ENCODE results near the gene ANAPC13. TPM values are rescaled to one million over a fixed set of nuclear protein-coding genes. Genes with fewer than 3 reads are reported as not detected.

Gene ANAPC13
- total RNA-seq, 2 donors from 2014 or later: 21.3 to 36.3 TPM

- Histone ChIP-seq H3K4me1 (no peaks in the 10 kb centered on the region), H3K4me3 (no peak overlapping the region), H3K27me3 (no peaks in the 10 kb centered on the region), H3K36me3 (replicated peaks in 1 of 2; ENCODE audit: insufficient read depth in 1 of 2, low read depth in 2 of 2) (no peaks in the 10 kb centered on the region), H3K27ac (no peak overlapping the region), H3K9me3 (no peaks in the 10 kb centered on the region)
- intact Hi-C loops (cut with DNase I): no loop called here
- TF ChIP-seq, protein P1, sequence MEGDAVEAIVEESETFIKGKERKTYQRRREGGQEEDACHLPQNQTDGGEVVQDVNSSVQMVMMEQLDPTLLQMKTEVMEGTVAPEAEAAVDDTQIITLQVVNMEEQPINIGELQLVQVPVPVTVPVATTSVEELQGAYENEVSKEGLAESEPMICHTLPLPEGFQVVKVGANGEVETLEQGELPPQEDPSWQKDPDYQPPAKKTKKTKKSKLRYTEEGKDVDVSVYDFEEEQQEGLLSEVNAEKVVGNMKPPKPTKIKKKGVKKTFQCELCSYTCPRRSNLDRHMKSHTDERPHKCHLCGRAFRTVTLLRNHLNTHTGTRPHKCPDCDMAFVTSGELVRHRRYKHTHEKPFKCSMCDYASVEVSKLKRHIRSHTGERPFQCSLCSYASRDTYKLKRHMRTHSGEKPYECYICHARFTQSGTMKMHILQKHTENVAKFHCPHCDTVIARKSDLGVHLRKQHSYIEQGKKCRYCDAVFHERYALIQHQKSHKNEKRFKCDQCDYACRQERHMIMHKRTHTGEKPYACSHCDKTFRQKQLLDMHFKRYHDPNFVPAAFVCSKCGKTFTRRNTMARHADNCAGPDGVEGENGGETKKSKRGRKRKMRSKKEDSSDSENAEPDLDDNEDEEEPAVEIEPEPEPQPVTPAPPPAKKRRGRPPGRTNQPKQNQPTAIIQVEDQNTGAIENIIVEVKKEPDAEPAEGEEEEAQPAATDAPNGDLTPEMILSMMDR (IDR thresholded peaks at IDR 0.05): no peak
- no peak for TF ChIP-seq POLR2A (IDR thresholded peaks at IDR 0.05)
- no peak for DNase-seq
- no peak for ATAC-seq
- WGBS, 2 donors: 79 to 91% methylated on average over 3 of the region's 3 CpGs
These were observed 31.1 kb upstream of the ANAPC13 start for GRCh38 chr3:134516905-134517304.

DNA sequence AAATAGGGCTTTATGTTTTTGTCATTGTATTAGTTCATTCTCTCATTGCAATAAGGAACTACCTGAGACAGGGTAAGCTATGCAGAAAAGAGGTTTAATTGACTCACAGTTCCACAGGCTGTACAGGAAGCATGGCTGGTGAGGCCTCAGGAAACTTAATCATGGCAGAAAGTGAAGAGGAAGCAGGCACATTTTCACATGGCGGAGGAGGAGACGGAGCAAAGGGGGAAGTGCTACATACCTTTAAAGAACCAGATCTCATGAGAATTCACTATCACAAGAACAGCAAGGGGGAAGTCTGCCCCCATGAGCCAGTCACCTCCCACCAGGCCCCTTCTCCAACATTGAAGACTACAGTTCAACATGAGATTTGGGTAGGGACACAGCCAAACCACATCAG is 25.7 kb upstream of the ANAPC13 start:
- no peaks in the 10 kb centered on the region for H3K36me3 ChIP-seq (replicated peaks in 1 of 2; ENCODE audit: insufficient read depth in 1 of 2, low read depth in 2 of 2)
- H3K9me3 ChIP-seq: no peaks in the 10 kb centered on the region
- H3K27me3 ChIP-seq: no peaks in the 10 kb centered on the region
- intact Hi-C loops (cut with DNase I): no loop called here
- 87 to 93% methylated on average over 2 of the region's 2 CpGs for WGBS, 2 donors
- DNase-seq: no peak
- H3K27ac ChIP-seq: no peak overlapping the region
- no peak overlapping the region for H3K4me3 ChIP-seq
- TF ChIP-seq POLR2A (IDR thresholded peaks at IDR 0.05): no peak
- TF ChIP-seq, protein P1 (IDR thresholded peaks at IDR 0.05): no peak
- no peaks in the 10 kb centered on the region for H3K4me1 ChIP-seq
- no peak for ATAC-seq

DNA sequence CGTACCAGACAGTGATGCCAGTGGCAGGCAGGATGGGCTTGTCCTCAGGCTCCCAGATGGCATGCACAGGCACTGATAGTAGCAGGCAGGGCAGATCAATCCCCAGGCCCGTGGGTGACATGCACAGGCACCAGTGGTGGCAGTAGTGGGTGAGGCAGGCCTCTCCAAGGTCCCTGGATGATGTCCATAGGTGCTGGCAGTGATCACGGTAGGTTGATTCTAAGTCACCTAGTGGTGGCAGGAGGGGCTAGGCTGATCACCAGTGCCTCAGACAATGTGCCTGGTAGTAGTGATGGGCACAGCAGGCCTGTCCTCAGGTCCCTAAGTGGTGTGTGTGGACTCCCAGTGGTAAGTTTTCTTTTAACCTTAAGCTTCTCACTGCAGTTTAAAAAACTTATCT is 19.7 kb upstream of the ANAPC13 start:
- TF ChIP-seq, protein P1 (IDR thresholded peaks at IDR 0.05): no peak
- TF ChIP-seq POLR2A (IDR thresholded peaks at IDR 0.05): no peak
- Histone ChIP-seq H3K9me3 (no peaks in the 10 kb centered on the region), H3K4me1 (no peaks in the 10 kb centered on the region), H3K4me3 (no peak overlapping the region), H3K27ac (no peak overlapping the region), H3K27me3 (no peaks in the 10 kb centered on the region), H3K36me3 (replicated peaks in 1 of 2; ENCODE audit: insufficient read depth in 1 of 2, low read depth in 2 of 2) (no peaks in the 10 kb centered on the region)
- intact Hi-C loops (cut with DNase I): no loop called here
- DNase-seq: no peak
- no peak for ATAC-seq
- 63 to 77% methylated on average over 2 to 3 of the region's 3 CpGs for WGBS, 2 donors

DNA sequence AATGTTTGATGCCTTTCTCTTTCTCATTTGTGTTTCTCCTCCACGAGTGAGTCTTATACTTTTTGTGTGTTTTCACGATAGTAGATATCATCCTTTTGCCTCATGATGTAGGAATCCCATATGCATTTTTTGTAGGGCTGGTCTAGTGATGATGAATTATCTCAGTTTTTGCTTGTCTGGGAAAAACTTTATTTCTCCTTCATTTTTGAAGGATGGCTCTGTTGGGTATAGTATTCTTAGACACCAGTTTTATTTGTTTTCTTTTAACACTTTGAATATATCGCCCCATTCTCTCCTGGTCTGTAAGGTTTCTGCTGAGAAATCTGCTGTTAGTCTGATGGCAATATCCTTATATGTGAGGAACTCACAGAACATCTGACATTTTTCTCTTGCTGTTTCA is 18.3 kb upstream of the ANAPC13 start:
- Histone ChIP-seq H3K36me3 (replicated peaks in 1 of 2; ENCODE audit: insufficient read depth in 1 of 2, low read depth in 2 of 2) (no peaks in the 10 kb centered on the region), H3K4me3 (no peak overlapping the region), H3K27me3 (no peaks in the 10 kb centered on the region), H3K27ac (no peak overlapping the region), H3K9me3 (no peaks in the 10 kb centered on the region), H3K4me1 (no peaks in the 10 kb centered on the region)
- intact Hi-C loops (cut with DNase I): no loop called here
- ATAC-seq (no peak), DNase-seq (no peak)
- 65 to 89% methylated on average over 3 of the region's 3 CpGs for WGBS, 2 donors
- TF ChIP-seq, protein P1 (IDR thresholded peaks at IDR 0.05): no peak
- TF ChIP-seq POLR2A (IDR thresholded peaks at IDR 0.05): no peak

GRCh38 chr3:134503266-134503665 is 17.5 kb upstream of the ANAPC13 start:
- intact Hi-C loops (cut with DNase I): no loop called here
- DNase-seq: no peak
- Histone ChIP-seq H3K4me3 (no peak overlapping the region), H3K9me3 (no peaks in the 10 kb centered on the region), H3K27ac (no peak overlapping the region), H3K27me3 (no peaks in the 10 kb centered on the region), H3K4me1 (no peaks in the 10 kb centered on the region), H3K36me3 (replicated peaks in 1 of 2; ENCODE audit: insufficient read depth in 1 of 2, low read depth in 2 of 2) (no peaks in the 10 kb centered on the region)
- no peak for ATAC-seq
- TF ChIP-seq, protein P1 (IDR thresholded peaks at IDR 0.05): no peak
- no peak for TF ChIP-seq POLR2A (IDR thresholded peaks at IDR 0.05)
- 97% methylated on average over 1 of the region's 1 CpG for WGBS, 2 donors

All from body of pancreas (tissue), 4 donors.